Panc1 (cell line): ENCODE data around the gene PCTP. TPM values are rescaled to one million over a fixed set of nuclear protein-coding genes. Genes with fewer than 3 reads are reported as not detected.

ENCODE experiments used
- ATAC-seq: fragments of 200-7000 bp; cut with Tn5 transposase; 2 replicates; pipeline ENCODE4 v1.9.1; 2020; ENCODE audit warnings: mild to moderate bottlenecking, moderate library complexity
- BruUV-seq: library from RNA; stranded (reverse); fragments of 400-500 nt; replicated peaks from 2 replicates; lab custom pipeline; 2021; lab: Mats Ljungman, UMichigan
- CTCF ChIA-PET: fragments of 300-600 bp; sonication (Branson Sonifier 250); formaldehyde crosslinking; loops from one replicate; lab custom pipeline; 2022; ENCODE audit warnings: antibody characterized with exemption; lab: Charles Lee
- POLR2A ChIA-PET: fragments of 300-600 bp; sonication (Branson Sonifier 250); formaldehyde crosslinking; loops from one replicate; lab custom pipeline; 2022; ENCODE audit warnings: antibody characterized with exemption; lab: Charles Lee
- DNase-seq: peaks from one replicate; pipeline ENCODE4 v3.0.0-alpha.2; 2010; ENCODE audit warnings: low read depth, low spot score
- H3K27ac ChIP-seq: 2 replicates; pipeline ENCODE4 v1.5.1; 2011; ENCODE audit warnings: mild to moderate bottlenecking, low read length, inconsistent platforms
- H3K27me3 ChIP-seq: fragments of 200-500 bp; sonication (Bioruptor generic); 2 replicates; pipeline ENCODE4 v1.6.0; 2014; ENCODE audit warnings: low read length, inconsistent platforms; ENCODE audit not compliant: control insufficient read depth, insufficient read depth
- H3K36me3 ChIP-seq: fragments of 200-500 bp; sonication (Bioruptor generic); 2 replicates; pipeline ENCODE4 v1.5.1; 2014; ENCODE audit warnings: inconsistent platforms, mild to moderate bottlenecking, low read length, moderate library complexity; ENCODE audit not compliant: control insufficient read depth, insufficient read depth
- H3K4me1 ChIP-seq: 2 replicates; pipeline ENCODE4 v1.5.1; 2011; ENCODE audit warnings: inconsistent platforms, mild to moderate bottlenecking, low read length, moderate library complexity; ENCODE audit not compliant: control insufficient read depth, insufficient read depth
- H3K4me3 ChIP-seq, 2 experiments: 2 replicates each; pipeline ENCODE4 v1.5.1; 2011 to 2012; ENCODE audit warnings: low read depth in 2 of 2, low read length in 2 of 2, mild to moderate bottlenecking in 2 of 2, inconsistent platforms in 1 of 2, moderate library complexity in 1 of 2
- H3K9me3 ChIP-seq: fragments of 200-500 bp; sonication (Bioruptor generic); 2 replicates; pipeline ENCODE4 v1.5.1; 2014; ENCODE audit warnings: low read depth, mild to moderate bottlenecking, inconsistent platforms, low read length, moderate library complexity; ENCODE audit not compliant: control insufficient read depth, insufficient read depth
- CTCF ChIP-seq: fragments of 450-650 bp; IDR thresholded peaks from 2 replicates; pipeline ENCODE4 v1.5.1; 2017; ENCODE audit warnings: mild to moderate bottlenecking
- POLR2AphosphoS5 ChIP-seq: IDR thresholded peaks from 2 replicates; pipeline ENCODE4 v1.6.1; 2012; ENCODE audit warnings: mild to moderate bottlenecking, low read depth, low read length, moderate library complexity
- REST ChIP-seq, 2 experiments: IDR thresholded peaks; 2 replicates each; pipeline ENCODE4 v1.6.1; 2011 to 2012; ENCODE audit warnings: low read depth in 2 of 2, control low read depth in 1 of 2, low read length in 1 of 2, mild to moderate bottlenecking in 1 of 2, moderate library complexity in 1 of 2; ENCODE audit not compliant: insufficient read depth in 1 of 2
- SIN3A ChIP-seq: IDR thresholded peaks from 2 replicates; pipeline ENCODE4 v1.6.1; 2012; ENCODE audit warnings: low read depth, mild to moderate bottlenecking, low read length, moderate library complexity, borderline replicate concordance; ENCODE audit not compliant: insufficient read depth
- TCF7L2 ChIP-seq: IDR thresholded peaks from 2 replicates; pipeline ENCODE4 v1.6.1; 2011; ENCODE audit warnings: mild to moderate bottlenecking, low read depth, low read length, inconsistent platforms
- in situ Hi-C: cut with HindIII; loops from 2 replicates; pipeline ENCODE4 v1.10.0; 2016; ENCODE audit warnings: low sequenced_read_pairs, low pct_unique_long_range_greater_than_20kb
- intact Hi-C: fragments of 100-400 bp; cut with micrococcal nuclease; formaldehyde crosslinking; loops from one replicate; pipeline ENCODE4 v1.10.0; 2022; ENCODE audit not compliant: unreplicated experiment
- total RNA-seq: library from RNA; stranded (reverse); gene quantifications from one replicate; pipeline ENCODE4 v1.2.1, GENCODE V29; 2021; ENCODE audit not compliant: unreplicated experiment

PCTP gene
- total RNA-seq, 1 experiment from 2014 or later, result 23.7 TPM

- POLR2A ChIA-PET, result no interaction called here
- Histone ChIP-seq H3K4me3 (no peak overlapping the region), H3K27ac (no peak overlapping the region), H3K36me3 (no peaks in the 10 kb centered on the region), H3K4me1 (peaks cover 7% of the 10 kb centered on the region), H3K27me3 (no peaks in the 10 kb centered on the region), H3K9me3 (no peaks in the 10 kb centered on the region)
- TF ChIP-seq POLR2AphosphoS5 (no peak), TCF7L2 (no peak), SIN3A (no peak), REST (IDR thresholded peaks at IDR 0.05; ENCODE audit: insufficient read depth in 1 of 2, low read depth in 2 of 2, low read length in 1 of 2) (no peak), CTCF (no peak)
- CTCF ChIA-PET, result no interaction called here
- DNase-seq (no peak), ATAC-seq (no peak)
- intact Hi-C loops (no loop called here), in situ Hi-C loops (no loop called here)
- BruUV-seq, result no TSS peak
Observed at GRCh38 chr17:55746466-55746865, 4.4 kb upstream of the PCTP start.

- ChIA-PET CTCF (no interaction called here), POLR2A (no interaction called here)
- no peak for TF ChIP-seq SIN3A
- TF ChIP-seq TCF7L2, result no peak
- no peak for TF ChIP-seq POLR2AphosphoS5
- TF ChIP-seq REST (IDR thresholded peaks at IDR 0.05; ENCODE audit: insufficient read depth in 1 of 2, low read depth in 2 of 2, low read length in 1 of 2), result no peak
- TF ChIP-seq CTCF, result no peak
- intact Hi-C loops, result no loop called here
- ATAC-seq (no peak), DNase-seq (no peak)
- H3K27ac ChIP-seq, result no peak overlapping the region
- H3K27me3 ChIP-seq, result no peaks in the 10 kb centered on the region
- no peak overlapping the region for H3K4me3 ChIP-seq
- H3K36me3 ChIP-seq, result no peaks in the 10 kb centered on the region
- H3K9me3 ChIP-seq, result no peaks in the 10 kb centered on the region
- H3K4me1 ChIP-seq, result peaks cover 8% of the 10 kb centered on the region
- in situ Hi-C loops, result no loop called here
- BruUV-seq, result no TSS peak
Observed at GRCh38 chr17:55747209-55747608, 3.6 kb upstream of the PCTP start.
